ENCODE data around the gene RIC3.

The RIC3 gene

GRCh38 chr11:8168485-8169257 is at the start of gene RIC3:
TSS of gene RIC3 (minus strand) at chr11:8169025. CDS start at chr11:8168989, 36 bp downstream.
- peak; percentile 54 for DNase-seq

- no peak for DNase-seq
Measured at GRCh38 chr11:8218409-8218808, 49.6 kb upstream of the RIC3 start.

GRCh38 chr11:8217926-8218325 is 49.1 kb upstream of the RIC3 start:
- DNase-seq, result no peak

GRCh38 chr11:8217136-8217535 is 48.3 kb upstream of the RIC3 start:
- DNase-seq, result no peak

GRCh38 chr11:8213376-8213775 is 44.6 kb upstream of the RIC3 start:
- no peak for DNase-seq

GRCh38 chr11:8209208-8209807 is 40.5 kb upstream of the RIC3 start:
- peak; percentile 43 for DNase-seq

GRCh38 chr11:8207080-8208000 is 38.5 kb upstream of the RIC3 start:
- DNase-seq, result no peak

GRCh38 chr11:8206251-8207079 is 37.6 kb upstream of the RIC3 start:
- DNase-seq, result peak; percentile 31

GRCh38 chr11:8205566-8205965 is 36.7 kb upstream of the RIC3 start:
- DNase-seq, result no peak

- no peak for DNase-seq
Measured at GRCh38 chr11:8204596-8204995, 35.8 kb upstream of the RIC3 start.

- no peak for DNase-seq
Measured at GRCh38 chr11:8204025-8204424, 35.2 kb upstream of the RIC3 start.

- no peak for DNase-seq
Measured at GRCh38 chr11:8203414-8203715, 34.5 kb upstream of the RIC3 start.

- no peak for DNase-seq
Measured at GRCh38 chr11:8202516-8203413, 33.9 kb upstream of the RIC3 start.

GRCh38 chr11:8201644-8202365 is 33.0 kb upstream of the RIC3 start:
- DNase-seq, result peak; percentile 58

- DNase-seq, result no peak
Measured at GRCh38 chr11:8199676-8200075, 30.9 kb upstream of the RIC3 start.

- DNase-seq, result no peak
Measured at GRCh38 chr11:8196749-8197148, 27.9 kb upstream of the RIC3 start.

- no peak for DNase-seq
Measured at GRCh38 chr11:8194956-8195355, 26.1 kb upstream of the RIC3 start.

- no peak for DNase-seq
Measured at GRCh38 chr11:8192896-8193209, 24.0 kb upstream of the RIC3 start.

GRCh38 chr11:8192016-8192895 is 23.4 kb upstream of the RIC3 start:
- peak; percentile 38 for DNase-seq

- no peak for DNase-seq
Measured at GRCh38 chr11:8190431-8190830, 21.6 kb upstream of the RIC3 start.

Data from CD4-positive, alpha-beta T cell treated with Interferon gamma for 1 hour (primary cell).